Measurements from ENCODE around the gene SCNM1.

The SCNM1 gene

GRCh38 chr1:151165738-151166504 lies at the start of gene SCNM1, which contains the start of gene LYSMD1:
Gene SCNM1, plus strand, starts transcription at chr1:151166144. Its CDS starts 9 bp downstream, at chr1:151166153.
Gene LYSMD1, minus strand, starts transcription at chr1:151165902. Its CDS starts 644 bp downstream, at chr1:151165258.
- DNase-seq (ENCODE audit: low spot score), result peak; percentile 98

- no peak for DNase-seq (ENCODE audit: low spot score)
Measured at GRCh38 chr1:151124763-151125403, 41.1 kb upstream of the SCNM1 start.

GRCh38 chr1:151128800-151129199 lies 37.1 kb upstream of the SCNM1 start:
- DNase-seq (ENCODE audit: low spot score), result no peak

GRCh38 chr1:151130987-151131586 lies 34.9 kb upstream of the SCNM1 start:
- DNase-seq (ENCODE audit: low spot score), result peak; percentile 91

- peak; percentile 9 for DNase-seq (ENCODE audit: low spot score)
Measured at GRCh38 chr1:151131701-151132334, 34.1 kb upstream of the SCNM1 start.

GRCh38 chr1:151132335-151133017 lies 33.5 kb upstream of the SCNM1 start:
- no peak for DNase-seq (ENCODE audit: low spot score)

GRCh38 chr1:151133018-151133806 lies 32.7 kb upstream of the SCNM1 start:
- DNase-seq (ENCODE audit: low spot score), result no peak

GRCh38 chr1:151134396-151134795 lies 31.5 kb upstream of the SCNM1 start:
- DNase-seq (ENCODE audit: low spot score), result no peak

GRCh38 chr1:151134991-151135390 lies 31.0 kb upstream of the SCNM1 start:
- DNase-seq (ENCODE audit: low spot score), result no peak

- DNase-seq (ENCODE audit: low spot score), result no peak
Measured at GRCh38 chr1:151135433-151136385, 30.2 kb upstream of the SCNM1 start.

GRCh38 chr1:151137789-151138188 lies 28.2 kb upstream of the SCNM1 start:
- no peak for DNase-seq (ENCODE audit: low spot score)

GRCh38 chr1:151142411-151143056 lies 23.4 kb upstream of the SCNM1 start:
- DNase-seq (ENCODE audit: low spot score), result no peak

- DNase-seq (ENCODE audit: low spot score), result no peak
Measured at GRCh38 chr1:151143057-151143435, 22.9 kb upstream of the SCNM1 start.

GRCh38 chr1:151143986-151144385 lies 22.0 kb upstream of the SCNM1 start:
- DNase-seq (ENCODE audit: low spot score), result no peak

GRCh38 chr1:151144474-151145303 lies 21.3 kb upstream of the SCNM1 start:
- no peak for DNase-seq (ENCODE audit: low spot score)

- DNase-seq (ENCODE audit: low spot score), result no peak
Measured at GRCh38 chr1:151145304-151146071, 20.5 kb upstream of the SCNM1 start.

GRCh38 chr1:151146072-151146411 lies 19.9 kb upstream of the SCNM1 start:
- DNase-seq (ENCODE audit: low spot score), result no peak
